ENCODE measurements around the gene YPEL4.
"Not testable (repeated sequence)": the region's sequence is repeated elsewhere in the genome, so short reads cannot be mapped to it uniquely, and the experiment has no call there.

Gene YPEL4, protein sequence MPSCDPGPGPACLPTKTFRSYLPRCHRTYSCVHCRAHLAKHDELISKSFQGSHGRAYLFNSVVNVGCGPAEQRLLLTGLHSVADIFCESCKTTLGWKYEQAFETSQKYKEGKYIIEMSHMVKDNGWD

DNA sequence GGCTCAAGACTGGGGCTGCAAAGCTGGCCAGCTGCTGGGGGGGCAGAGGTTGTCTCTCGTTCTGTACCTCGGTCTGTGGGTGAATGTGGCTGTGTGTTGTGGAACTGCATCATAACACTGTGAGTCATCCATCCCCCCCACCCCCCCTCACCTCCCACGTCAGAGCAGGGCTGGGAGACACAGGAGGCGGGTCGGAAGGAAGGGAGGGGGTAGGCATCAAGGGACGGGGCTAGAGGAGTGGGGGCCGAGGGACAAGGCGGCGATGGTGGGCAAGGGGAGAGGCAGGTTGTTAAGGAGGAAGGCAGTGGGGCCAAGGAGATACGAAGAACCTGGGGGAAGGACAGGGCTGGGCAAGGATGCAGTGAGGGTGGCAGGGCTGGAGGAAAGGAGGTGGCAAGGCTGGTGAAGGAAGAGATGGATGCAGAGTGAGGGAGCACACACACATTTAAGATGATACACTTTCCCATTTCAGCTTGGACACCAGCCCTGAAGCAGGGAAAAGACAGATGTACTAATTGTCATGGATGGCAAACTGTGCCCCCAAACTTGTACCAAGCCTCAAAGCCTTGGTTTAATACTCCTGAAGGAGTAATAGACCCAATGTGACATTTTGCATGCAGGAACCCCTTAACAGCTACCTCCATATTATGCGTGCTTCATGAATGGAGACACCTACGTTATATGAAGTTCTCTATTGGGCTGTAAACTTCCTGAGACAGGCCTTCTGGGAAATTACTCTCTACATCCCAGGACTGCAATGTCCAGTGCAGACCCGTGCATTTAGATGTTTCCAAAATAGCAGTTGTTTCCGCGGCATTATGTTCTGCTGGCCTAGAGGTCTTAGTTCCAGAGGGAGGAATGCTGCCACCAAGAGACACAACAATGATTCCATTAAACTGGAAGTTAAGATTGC, at the start of gene YPEL4:
Gene YPEL4 (minus strand): TSS at position 87 of the 913 bp plus-strand sequence. CDS start 2,805 bp downstream, outside the sequence.
- peak; percentile 62 to 67 for DNase-seq (ENCODE audit: low read depth in 2 of 2)

- DNase-seq (ENCODE audit: low read depth in 2 of 2), result no peak
These were observed 49.2 kb upstream of the YPEL4 start for GRCh38 chr11:57698843-57699365.

DNA sequence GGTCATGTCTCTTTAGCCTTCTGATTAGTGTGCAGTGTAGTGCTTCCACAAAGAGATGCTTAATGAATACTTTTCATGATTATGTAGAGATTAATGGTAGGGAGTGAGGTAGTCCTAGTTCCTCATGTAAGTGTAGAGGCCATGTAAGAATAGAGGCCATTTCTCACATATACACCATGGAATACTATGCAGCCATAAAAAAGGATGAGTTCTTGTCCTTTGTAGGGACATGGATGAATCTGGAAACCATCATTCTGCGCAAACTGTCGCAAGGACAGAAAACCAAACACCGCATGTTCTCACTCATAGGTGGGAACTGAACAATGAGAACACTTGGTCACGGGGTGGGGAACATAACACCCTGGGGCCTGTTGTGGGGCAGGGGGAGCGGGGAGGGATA, 40.8 kb upstream of the YPEL4 start:
- not testable (repeated sequence) for DNase-seq (ENCODE audit: low read depth in 2 of 2)

GRCh38 chr11:57681168-57681567, 31.5 kb upstream of the YPEL4 start:
- no peak for DNase-seq (ENCODE audit: low read depth in 2 of 2)

GRCh38 chr11:57680552-57680874, 30.8 kb upstream of the YPEL4 start:
- no peak for DNase-seq (ENCODE audit: low read depth in 2 of 2)

DNA sequence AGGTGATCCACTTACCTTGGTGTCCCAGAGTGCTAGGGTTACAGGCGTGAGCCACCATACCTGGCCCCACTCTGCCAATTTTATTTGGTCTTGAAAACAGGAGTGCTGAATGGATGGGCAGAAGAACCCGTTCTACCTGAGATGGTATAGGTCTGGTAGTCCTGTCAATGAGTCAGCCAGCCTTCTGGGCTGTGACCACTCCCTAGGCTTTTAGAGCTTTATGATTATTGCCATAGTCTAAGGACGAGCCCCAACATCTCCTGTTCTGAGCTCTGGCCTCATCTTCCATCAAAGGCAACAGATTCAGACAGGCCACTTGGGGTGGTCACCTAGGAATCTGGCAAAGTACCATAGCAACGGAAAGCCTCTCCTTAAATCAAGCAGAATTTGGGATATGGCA, 29.7 kb upstream of the YPEL4 start:
- no peak for DNase-seq (ENCODE audit: low read depth in 2 of 2)

DNA sequence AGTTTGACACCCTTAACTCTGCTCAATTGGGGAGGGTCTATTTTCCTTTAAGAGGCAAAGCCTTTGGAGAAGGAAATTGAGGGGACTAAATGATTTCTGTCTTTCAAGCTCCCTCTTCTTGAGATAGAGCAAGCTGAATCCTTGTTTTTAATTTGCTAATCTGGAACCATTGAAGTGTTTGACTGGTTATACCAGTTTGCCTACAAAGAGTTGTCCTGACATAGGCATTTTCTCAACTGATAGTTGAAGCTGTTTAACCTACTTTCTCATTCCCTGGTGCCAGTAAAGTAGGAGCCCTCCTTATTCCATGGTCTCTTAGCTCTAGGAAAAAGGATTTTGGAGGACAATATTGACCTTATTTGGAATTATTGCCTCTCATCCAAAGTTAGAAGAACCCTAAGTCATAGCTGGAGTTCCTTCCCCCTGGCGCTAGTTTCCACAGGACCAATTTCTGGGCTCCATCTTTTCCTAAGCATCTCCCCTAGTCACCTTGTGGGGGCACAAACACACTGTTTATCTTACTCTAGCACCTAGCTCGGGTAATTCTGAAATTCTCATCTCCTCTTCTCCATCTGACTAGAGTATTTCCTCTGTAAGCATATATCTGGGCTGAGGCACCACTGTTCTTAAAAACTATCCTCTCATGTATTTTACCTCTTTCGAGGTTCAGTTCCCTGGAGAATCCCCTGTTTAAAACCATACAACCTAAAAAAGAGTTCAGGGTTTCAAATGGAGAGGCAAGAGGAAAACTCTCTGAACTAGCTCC, 25.6 kb upstream of the YPEL4 start:
- DNase-seq (ENCODE audit: low read depth in 2 of 2), result no peak

DNA sequence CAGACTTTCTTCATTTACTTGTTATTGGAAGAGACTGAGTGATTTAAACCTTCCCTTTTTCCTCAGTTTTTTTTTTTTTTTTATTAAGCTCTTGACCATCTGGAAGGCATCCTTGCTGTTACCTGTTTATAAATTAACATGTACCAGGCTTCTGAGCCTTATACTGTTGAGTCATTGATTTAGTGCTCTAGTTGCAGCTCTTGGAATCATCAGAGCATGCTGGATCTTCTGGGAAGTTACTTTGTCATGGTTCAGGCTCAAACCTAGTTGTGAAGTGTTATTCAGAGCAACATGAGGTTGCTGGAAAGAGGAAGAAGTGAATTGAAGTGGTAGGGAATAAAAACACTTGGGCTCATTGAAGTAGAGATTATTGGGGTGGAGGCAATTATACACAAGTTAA, 24.5 kb upstream of the YPEL4 start:
- DNase-seq (ENCODE audit: low read depth in 2 of 2), result no peak

DNA sequence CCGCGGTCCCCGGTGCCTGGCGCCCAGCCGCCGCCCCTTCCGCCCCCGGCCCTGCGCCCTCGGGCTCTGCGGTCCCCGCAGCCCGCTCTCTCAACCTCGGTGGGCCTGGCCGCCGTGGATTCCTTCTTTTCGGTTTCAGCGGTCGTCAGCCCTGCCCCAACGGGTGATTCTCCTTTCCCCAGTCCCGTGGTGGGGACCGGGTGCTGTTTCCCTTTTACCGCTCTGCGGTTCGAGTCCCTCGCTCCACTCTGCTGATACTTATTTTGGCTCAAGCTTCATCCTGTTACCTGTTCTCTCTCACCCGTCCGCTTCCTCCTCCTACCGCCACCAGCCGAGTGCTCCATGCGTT, 18.7 kb upstream of the YPEL4 start:
- no peak for DNase-seq (ENCODE audit: low read depth in 2 of 2)

DNA sequence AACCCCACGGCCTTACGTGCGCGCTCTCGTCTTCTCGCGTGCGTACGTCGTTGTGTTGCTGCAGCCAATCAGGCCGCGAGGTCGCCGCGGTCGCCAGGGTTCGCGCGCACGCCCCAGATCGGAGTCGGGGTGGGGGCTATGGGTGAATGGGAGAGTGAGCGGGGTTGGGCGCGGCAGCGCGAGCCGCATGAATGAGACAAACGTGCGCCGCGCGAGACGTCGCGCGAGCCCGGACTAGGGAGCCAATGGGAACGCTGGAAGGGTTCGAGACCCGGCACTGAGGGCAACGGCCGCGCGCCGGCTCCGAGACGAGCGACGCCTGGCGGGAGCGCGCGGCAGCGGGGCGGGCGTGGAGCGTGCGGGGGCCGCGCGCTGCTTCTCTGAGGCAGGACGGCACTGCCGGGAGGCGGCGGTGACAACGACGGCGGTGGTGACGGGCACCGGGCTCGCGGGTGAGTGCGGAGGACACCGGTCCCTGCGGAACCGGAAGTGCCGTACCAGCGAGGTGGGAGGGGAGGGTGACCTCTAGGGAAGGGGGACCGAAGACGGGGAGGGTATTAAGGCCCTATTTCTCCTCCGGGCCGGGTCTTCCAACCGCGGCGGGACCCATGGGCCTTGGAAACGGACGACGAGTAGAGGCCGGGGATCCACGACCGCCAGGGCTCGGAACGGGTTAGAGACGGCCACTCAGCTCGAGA, 18.2 kb upstream of the YPEL4 start, which contains the start of gene ZDHHC5:
Gene ZDHHC5 (plus strand): TSS at position 379 of the 698 bp plus-strand sequence. CDS start 4,977 bp downstream, outside the sequence.
- DNase-seq (ENCODE audit: low read depth in 2 of 2), result peak; percentile 99

DNA sequence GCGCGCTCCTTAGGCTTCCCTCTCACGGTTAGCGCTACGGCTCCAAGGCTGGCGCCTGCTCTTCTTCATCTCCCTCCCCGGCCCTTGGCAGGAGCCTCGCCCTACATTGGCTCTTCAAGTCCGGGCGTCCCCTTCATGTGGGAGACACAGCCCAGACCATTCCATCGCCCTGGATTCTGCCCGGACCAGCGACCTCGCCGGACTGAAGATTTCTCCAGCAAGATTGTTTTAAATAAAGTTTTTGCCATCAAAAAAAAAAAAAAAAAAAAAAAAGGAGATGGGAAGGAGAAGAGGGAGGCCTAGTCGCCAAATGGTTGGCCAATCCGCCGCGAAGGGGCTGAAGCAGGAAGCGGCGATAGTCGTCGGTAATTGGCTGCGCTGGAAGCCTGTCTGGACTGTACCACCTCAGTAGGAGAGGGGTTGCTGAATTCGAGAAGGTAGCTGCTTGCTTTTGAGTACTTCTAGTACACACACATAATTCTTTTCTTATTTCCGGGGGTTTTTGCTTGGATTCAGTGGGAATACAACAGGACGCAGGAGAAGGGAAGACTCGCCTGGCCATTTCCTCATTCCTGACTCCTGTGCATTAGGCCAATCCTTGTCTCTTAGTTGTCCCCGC, 17.5 kb upstream of the YPEL4 start:
- peak; percentile 98 to 99 for DNase-seq (ENCODE audit: low read depth in 2 of 2)

GRCh38 chr11:57663975-57664374, 14.3 kb upstream of the YPEL4 start:
- DNase-seq (ENCODE audit: low read depth in 2 of 2), result no peak

DNA sequence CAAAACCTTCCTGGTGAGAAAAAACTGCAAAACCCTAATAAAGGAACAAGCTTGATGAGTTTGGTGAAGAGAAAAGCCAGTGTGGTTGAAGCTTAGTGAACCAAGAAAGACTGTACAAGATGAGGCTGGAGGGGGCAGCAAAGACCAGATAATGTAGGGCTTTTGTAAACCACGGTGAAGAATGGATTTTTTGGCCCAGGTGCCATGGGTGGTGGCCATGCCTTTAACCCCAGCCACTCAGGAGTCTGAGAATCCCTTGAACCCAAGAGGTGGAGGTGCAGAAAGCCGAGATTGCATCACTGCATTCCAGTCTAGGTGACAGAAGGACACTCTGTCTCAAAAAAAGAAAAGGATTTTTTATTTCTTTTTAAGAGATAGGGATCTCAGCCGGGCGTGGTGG, 13.2 kb upstream of the YPEL4 start:
- no peak for DNase-seq (ENCODE audit: low read depth in 2 of 2)

DNA sequence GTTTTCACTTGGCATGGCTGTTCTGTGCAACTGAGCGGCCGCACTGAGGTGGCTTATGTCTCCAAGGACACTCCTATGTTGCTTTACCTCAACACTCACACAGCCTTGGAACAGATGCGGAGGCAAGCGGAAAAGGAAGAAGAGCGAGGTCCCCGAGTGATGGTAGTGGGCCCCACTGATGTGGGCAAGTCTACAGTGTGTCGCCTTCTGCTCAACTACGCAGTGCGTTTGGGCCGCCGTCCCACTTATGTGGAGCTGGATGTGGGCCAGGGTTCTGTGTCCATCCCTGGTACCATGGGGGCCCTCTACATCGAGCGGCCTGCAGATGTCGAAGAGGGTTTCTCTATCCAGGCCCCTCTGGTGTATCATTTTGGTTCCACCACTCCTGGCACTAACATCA, 10.0 kb upstream of the YPEL4 start:
- no peak for DNase-seq (ENCODE audit: low read depth in 2 of 2)

DNA sequence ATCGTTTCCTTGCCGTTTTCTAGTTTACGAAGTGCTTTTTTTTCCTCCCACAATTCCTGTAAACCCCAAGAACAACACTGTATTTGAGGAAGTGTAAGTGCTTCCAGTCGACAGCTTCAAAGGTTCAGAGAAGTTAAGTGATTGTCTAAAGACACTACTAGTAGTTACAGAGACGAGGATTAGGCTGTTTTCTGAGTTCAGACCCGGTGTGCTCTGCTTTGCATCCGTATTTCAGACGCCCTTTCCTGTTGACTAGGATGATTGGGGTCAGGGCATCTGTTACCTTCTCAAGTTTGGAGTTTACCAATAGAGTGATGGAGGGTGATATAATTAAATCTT, 8.3 kb upstream of the YPEL4 start:
- no peak for DNase-seq (ENCODE audit: low read depth in 2 of 2)

GRCh38 chr11:57657194-57658022, 7.7 kb upstream of the YPEL4 start, which contains the start of gene CLP1:
CLP1 (plus strand) TSS chr11:57657762; CDS start chr11:57659477, 1,715 bp downstream.
- peak; percentile 96 to 97 for DNase-seq (ENCODE audit: low read depth in 2 of 2)

DNA sequence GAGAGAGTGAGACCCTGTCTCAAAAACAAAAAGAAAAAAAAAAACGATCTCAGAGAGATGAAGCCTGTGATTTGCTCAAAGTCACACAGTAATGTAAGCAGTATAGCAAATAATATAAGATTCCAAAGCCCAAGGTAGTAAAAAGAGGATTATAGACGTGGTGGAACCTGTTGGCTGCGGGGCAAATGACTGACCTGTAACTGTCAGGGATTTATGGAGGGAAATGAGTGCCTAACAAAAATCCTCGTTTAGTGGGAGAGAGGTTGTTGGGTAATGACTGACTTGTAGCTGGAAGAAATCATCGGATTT, 7.1 kb upstream of the YPEL4 start:
- no peak for DNase-seq (ENCODE audit: low read depth in 2 of 2)

DNA sequence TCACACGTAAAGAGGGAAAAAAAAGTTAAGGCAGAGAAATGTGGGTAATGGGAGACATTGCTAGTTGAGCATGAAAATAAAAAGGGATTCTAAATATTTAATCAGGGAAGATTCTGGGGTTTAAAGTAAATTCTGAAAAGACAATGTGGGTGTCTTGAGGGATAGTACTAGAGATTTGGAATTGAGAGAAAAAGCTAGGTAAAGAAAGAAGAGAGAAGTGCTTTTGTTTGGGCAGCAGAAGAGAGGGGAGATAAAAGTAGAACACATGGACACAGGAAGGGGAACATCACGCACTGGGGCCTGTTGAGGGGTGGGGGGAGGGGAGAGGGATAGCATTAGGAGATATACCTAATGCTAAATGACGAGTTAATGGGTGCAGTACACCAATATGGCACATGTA, 3.5 kb upstream of the YPEL4 start:
- no peak for DNase-seq (ENCODE audit: low read depth in 2 of 2)

- no peak for DNase-seq (ENCODE audit: low read depth in 2 of 2)
These were observed 3.0 kb upstream of the YPEL4 start for GRCh38 chr11:57652662-57653061.

GRCh38 chr11:57652230-57652629, 2.5 kb upstream of the YPEL4 start:
- not testable (repeated sequence) for DNase-seq (ENCODE audit: low read depth in 2 of 2)

- no peak for DNase-seq (ENCODE audit: low read depth in 2 of 2)
These were observed 1.7 kb upstream of the YPEL4 start for GRCh38 chr11:57651408-57651807.
